Activated CD8-positive, alpha-beta T cell treated with anti-CD3 and anti-CD28 coated beads for 36 hours (primary cell): ENCODE results near the gene CLK1. TPM values are rescaled to one million over a fixed set of nuclear protein-coding genes. Genes with fewer than 3 reads are reported as not detected.

Experiments used
- ATAC-seq: fragments of 200-7000 bp; cut with Tn5 transposase; one replicate; pipeline ENCODE4 v1.10.0; 2021; ENCODE audit warnings: mild to moderate bottlenecking, moderate library complexity
- CTCF ChIA-PET: fragments of 350-600 bp; sonication (Branson Sonifier 250); formaldehyde crosslinking; loops from one replicate; lab custom pipeline; 2021; ENCODE audit warnings: antibody characterized with exemption; lab: Charles Lee
- POLR2A ChIA-PET: fragments of 350-600 bp; sonication (Branson Sonifier 250); formaldehyde crosslinking; loops from one replicate; lab custom pipeline; 2021; ENCODE audit warnings: antibody characterized with exemption; lab: Charles Lee
- DNase-seq: peaks from one replicate; pipeline ENCODE4 v3.0.0-alpha.2; 2020
- H3K27ac Mint-ChIP-seq: one replicate; pipeline ENCODE4 v1.8.0; 2021; ENCODE audit warnings: mild to moderate bottlenecking, mixed read lengths
- H3K27me3 Mint-ChIP-seq: one replicate; pipeline ENCODE4 v1.8.0; 2021; ENCODE audit warnings: mixed read lengths
- H3K36me3 Mint-ChIP-seq: one replicate; pipeline ENCODE4 v1.8.0; 2021; ENCODE audit warnings: low read depth, mixed read lengths
- H3K4me1 Mint-ChIP-seq: one replicate; pipeline ENCODE4 v1.8.0; 2021; ENCODE audit warnings: low read depth, mixed read lengths
- H3K4me3 Mint-ChIP-seq: one replicate; pipeline ENCODE4 v1.8.0; 2021; ENCODE audit warnings: mild to moderate bottlenecking, moderate library complexity, mixed read lengths
- H3K9me3 Mint-ChIP-seq: one replicate; pipeline ENCODE4 v1.8.0; 2021; ENCODE audit warnings: mixed read lengths
- intact Hi-C: fragments of 100-400 bp; cut with micrococcal nuclease; formaldehyde crosslinking; loops from one replicate; pipeline ENCODE4 v1.10.0; 2022
- total RNA-seq, 2 experiments: library from RNA; stranded (reverse); gene quantifications; one replicate each; pipeline ENCODE4 v1.2.3, GENCODE V29; 2021
- TF ChIP-seq, protein P1 (sequence below): fragments of 200-600 bp; IDR thresholded peaks from one replicate; pipeline ENCODE4 v1.8.0; 2022; ENCODE audit warnings: antibody characterized with exemption, mild to moderate bottlenecking

Gene CLK1
- total RNA-seq, 2 experiments from 2014 or later = 121 to 122 TPM

DNA sequence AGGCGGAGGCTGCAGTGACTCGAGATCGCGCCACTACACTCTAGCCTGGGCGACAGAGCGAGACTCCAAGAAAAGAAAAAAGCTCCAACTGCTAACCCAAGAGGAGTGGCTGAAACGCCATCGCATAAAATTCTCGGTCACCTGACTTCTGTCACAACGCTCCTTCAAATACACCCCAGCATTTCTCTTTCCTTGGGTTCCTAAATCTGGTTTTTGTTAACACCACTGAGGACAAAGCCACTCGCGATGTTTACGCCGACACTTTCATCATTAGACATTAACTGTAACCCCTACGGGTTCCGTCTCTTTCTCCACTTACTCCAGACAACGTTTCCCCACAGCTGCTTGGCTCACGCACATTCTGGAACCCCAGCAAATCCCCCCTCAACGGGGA lies 679 bp downstream of the CLK1 start:
- CTCF ChIA-PET = interaction anchor here (0.7 to 1.8 kb wide), 7 partner anchors 42 to 368 kb away, joined by 3 to 13 read pairs (median 4); partner anchors contain the start of gene CASP10
- Mint-ChIP-seq H3K4me1 (peaks cover 32% of the 10 kb centered on the region), H3K27me3 (peaks cover 2% of the 10 kb centered on the region), H3K4me3 (peak overlapping the region; percentile 85), H3K27ac (peak overlapping the region; percentile 97), H3K36me3 (peaks cover 51% of the 10 kb centered on the region), H3K9me3 (no peaks in the 10 kb centered on the region)
- DNase-seq (peak; percentile 38), ATAC-seq (no peak)
- intact Hi-C loops = loop anchor here (1.0 to 2.0 kb wide), 3 partner anchors 25 to 151 kb away; partner anchors contain the start of genes NIF3L1 and PPIL3
- POLR2A ChIA-PET = interaction anchor here (0.5 to 3.0 kb wide), 42 partner anchors 8 to 1406 kb away, joined by 3 to 54 read pairs (median 6); partner anchors contain the start of genes BZW1, CASP10, CASP8 and NIF3L1
- TF ChIP-seq, protein P1, sequence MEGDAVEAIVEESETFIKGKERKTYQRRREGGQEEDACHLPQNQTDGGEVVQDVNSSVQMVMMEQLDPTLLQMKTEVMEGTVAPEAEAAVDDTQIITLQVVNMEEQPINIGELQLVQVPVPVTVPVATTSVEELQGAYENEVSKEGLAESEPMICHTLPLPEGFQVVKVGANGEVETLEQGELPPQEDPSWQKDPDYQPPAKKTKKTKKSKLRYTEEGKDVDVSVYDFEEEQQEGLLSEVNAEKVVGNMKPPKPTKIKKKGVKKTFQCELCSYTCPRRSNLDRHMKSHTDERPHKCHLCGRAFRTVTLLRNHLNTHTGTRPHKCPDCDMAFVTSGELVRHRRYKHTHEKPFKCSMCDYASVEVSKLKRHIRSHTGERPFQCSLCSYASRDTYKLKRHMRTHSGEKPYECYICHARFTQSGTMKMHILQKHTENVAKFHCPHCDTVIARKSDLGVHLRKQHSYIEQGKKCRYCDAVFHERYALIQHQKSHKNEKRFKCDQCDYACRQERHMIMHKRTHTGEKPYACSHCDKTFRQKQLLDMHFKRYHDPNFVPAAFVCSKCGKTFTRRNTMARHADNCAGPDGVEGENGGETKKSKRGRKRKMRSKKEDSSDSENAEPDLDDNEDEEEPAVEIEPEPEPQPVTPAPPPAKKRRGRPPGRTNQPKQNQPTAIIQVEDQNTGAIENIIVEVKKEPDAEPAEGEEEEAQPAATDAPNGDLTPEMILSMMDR = no peak

DNA sequence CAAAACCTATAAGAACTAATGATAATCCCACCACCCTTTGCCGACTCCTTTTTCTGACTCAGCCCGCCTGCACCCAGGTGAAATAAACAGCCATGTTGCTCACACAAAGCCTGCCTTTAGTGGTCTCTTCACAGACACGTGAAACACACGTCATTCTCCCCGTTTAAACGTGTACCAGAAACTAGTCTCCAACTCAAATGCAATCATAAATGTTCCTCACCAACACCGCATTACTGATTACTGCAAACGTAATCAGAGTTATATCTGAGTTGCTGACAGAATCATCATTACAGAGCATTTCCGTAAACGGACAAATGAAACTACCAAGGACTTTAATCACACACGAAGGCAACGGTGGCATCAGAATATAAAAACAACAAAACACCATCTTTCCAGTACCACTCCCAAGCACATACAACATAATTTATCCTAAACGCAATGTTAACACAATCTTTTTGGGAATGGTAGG lies 1.9 kb downstream of the CLK1 start:
- Mint-ChIP-seq H3K27ac (peak overlapping the region; percentile 97), H3K27me3 (peaks cover 2% of the 10 kb centered on the region), H3K4me3 (peak overlapping the region; percentile 85), H3K36me3 (peaks cover 62% of the 10 kb centered on the region), H3K9me3 (no peaks in the 10 kb centered on the region), H3K4me1 (peaks cover 41% of the 10 kb centered on the region)
- POLR2A ChIA-PET = interaction anchor here (0.6 to 2.4 kb wide), 8 partner anchors 31 to 268 kb away, joined by 3 to 41 read pairs (median 8); partner anchors contain the start of gene BZW1
- DNase-seq (peak; percentile 87), ATAC-seq (peak; percentile 64)
- intact Hi-C loops = no loop called here
- TF ChIP-seq, protein P1 = no peak
- CTCF ChIA-PET = no interaction called here

DNA sequence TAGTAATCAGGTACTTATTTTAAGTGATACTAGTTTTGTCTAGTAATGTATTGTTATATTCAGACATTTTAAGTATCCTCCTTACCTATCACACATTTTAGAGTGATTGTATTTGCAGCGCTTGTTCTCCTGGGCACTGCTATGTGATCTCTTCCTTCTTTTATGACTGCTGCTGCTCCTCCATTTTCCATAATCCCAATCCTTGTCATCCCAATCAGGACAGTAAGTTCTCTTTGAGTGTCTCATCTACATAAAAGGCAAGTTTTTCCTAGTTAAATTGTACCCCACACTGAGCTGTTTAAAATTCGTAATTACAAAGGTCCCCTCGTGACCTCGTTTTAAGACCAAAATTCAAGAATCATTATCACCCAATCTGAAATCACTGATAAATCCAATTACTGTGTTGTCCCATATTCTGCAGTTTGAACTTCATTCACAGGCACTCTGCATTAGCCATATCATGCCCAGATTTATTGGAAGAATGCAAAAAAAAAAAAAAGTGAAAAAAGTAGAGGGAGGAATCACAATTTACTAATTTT lies 2.8 kb downstream of the CLK1 start:
- intact Hi-C loops = no loop called here
- peaks cover 39% of the 10 kb centered on the region for H3K4me1 Mint-ChIP-seq

DNA sequence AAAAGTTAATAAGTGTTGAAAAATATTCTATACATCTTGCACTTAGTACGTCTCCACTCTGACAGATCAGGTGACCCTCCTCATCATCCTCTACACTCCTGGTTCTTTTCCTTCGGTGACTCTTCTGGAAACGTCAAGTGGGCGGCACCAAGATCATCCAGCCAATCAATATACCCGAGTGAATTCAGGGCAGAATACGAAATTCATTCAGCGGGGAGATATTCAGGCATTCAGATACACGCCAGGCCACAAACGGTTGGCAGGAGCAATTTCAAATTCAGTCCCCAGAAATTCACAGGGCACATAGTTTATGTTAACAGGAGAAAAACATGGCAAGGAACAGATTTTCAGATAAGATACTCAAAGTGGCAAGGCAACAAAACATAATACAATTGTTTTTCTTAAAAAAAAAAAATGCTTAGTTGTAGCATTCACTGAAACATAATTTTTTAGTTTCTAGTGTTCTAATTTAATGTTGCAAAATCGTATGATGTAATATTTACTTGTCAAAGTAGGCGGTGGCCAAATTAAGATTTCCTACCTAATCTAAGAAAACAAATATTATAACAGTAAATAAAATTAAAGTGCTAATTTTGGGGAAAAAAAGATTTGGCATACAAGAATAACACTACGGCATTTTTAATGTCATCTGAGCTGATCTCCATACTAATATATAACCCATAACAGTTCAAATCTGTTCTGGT lies 4.2 kb downstream of the CLK1 start:
- CTCF ChIA-PET = interaction anchor here (0.5 to 2.0 kb wide), 2 partner anchors 147 to 209 kb away, joined by 4 to 8 read pairs; no protein-coding TSS in a partner anchor
- intact Hi-C loops = no loop called here

More for the DNA sequence above, 2.8 kb downstream of the CLK1 start:
- peak overlapping the region; percentile 97 for H3K27ac Mint-ChIP-seq
- H3K36me3 Mint-ChIP-seq = peaks cover 71% of the 10 kb centered on the region
- CTCF ChIA-PET = no interaction called here
- TF ChIP-seq, protein P1 = no peak
- POLR2A ChIA-PET = interaction anchor here (0.6 to 1.7 kb wide), 10 partner anchors 28 to 372 kb away, joined by 3 to 6 read pairs (median 3); no protein-coding TSS in a partner anchor
- ATAC-seq = no peak
- DNase-seq = no peak
- no peaks in the 10 kb centered on the region for H3K9me3 Mint-ChIP-seq
- H3K27me3 Mint-ChIP-seq = no peaks in the 10 kb centered on the region
- peak overlapping the region; percentile 85 for H3K4me3 Mint-ChIP-seq

More for the DNA sequence above, 4.2 kb downstream of the CLK1 start:
- Mint-ChIP-seq H3K27me3 (no peaks in the 10 kb centered on the region), H3K27ac (peak overlapping the region; percentile 97), H3K9me3 (no peaks in the 10 kb centered on the region), H3K4me1 (peaks cover 42% of the 10 kb centered on the region), H3K36me3 (peaks cover 79% of the 10 kb centered on the region), H3K4me3 (peak overlapping the region; percentile 85)
- peak; percentile 67 for DNase-seq
- POLR2A ChIA-PET = interaction anchor here (0.9 to 5.1 kb wide), 7 partner anchors 11 to 257 kb away, joined by 3 to 33 read pairs (median 13); no protein-coding TSS in a partner anchor
- TF ChIP-seq, protein P1 = no peak
- no peak for ATAC-seq
